Measurements from ENCODE around the gene CUL3. TPM values are rescaled to one million over a fixed set of nuclear protein-coding genes. Genes with fewer than 3 reads are reported as not detected.

CUL3 gene
- total RNA-seq, 1 donor from 2014 or later = 95.5 TPM

DNA sequence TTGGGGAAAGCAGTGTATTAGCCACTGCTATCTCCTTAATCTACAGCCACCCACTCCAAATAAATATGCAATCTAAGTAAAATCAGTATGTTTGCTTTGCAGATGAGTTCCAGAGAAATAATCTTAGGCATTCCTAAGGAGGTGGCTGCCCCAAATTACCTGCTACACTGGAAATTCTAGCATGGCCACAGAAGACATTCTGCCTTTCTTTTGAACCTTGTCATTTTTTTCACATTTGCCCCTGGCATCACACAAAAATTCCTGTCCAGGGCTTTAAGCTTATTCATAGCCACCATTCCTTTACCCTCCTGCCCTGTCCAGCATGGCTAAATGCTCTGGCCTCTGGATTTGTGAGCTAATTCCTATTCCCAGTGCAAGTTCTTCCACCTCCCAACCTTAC lies 146.4 kb downstream of the CUL3 start:
- TF ChIP-seq CTCF (IDR thresholded peaks at IDR 0.05; ENCODE audit: insufficient read depth, low read depth, low read length) (no peak), EZH2 (IDR thresholded peaks at IDR 0.05; ENCODE audit: insufficient read depth, low read length) (no peak)
- Histone ChIP-seq H3K4me1 (ENCODE audit: insufficient read depth, low read length) (peaks cover 2% of the 10 kb centered on the region), H3K36me3 (ENCODE audit: insufficient read depth, low read length) (no peaks in the 10 kb centered on the region), H3K4me3 (ENCODE audit: insufficient read depth, low read depth, low read length) (no peak overlapping the region), H3K27ac (ENCODE audit: low read depth, low read length) (no peak overlapping the region), H3K27me3 (ENCODE audit: insufficient read depth, low read length) (no peaks in the 10 kb centered on the region), H3K79me2 (ENCODE audit: insufficient read depth, low read length) (no peaks in the 10 kb centered on the region), H3K9ac (ENCODE audit: low read length) (no peak overlapping the region), H4K20me1 (ENCODE audit: insufficient read depth, low read length) (no peaks in the 10 kb centered on the region), H3K4me2 (ENCODE audit: low read length) (no peak overlapping the region), H2AFZ (ENCODE audit: low read depth, low read length) (no peak overlapping the region), H3K9me3 (ENCODE audit: insufficient read depth, low read depth, low read length) (no peaks in the 10 kb centered on the region)
- Mint-ChIP-seq H3K27me3 (ENCODE audit: low read depth, unreplicated experiment) (no peaks in the 10 kb centered on the region), H3K36me3 (ENCODE audit: low read depth, unreplicated experiment) (no peaks in the 10 kb centered on the region), H3K4me1 (ENCODE audit: low read depth, unreplicated experiment) (no peaks in the 10 kb centered on the region), H3K4me3 (ENCODE audit: unreplicated experiment) (no peak overlapping the region), H3K27ac (ENCODE audit: unreplicated experiment) (no peak overlapping the region), H3K9me3 (ENCODE audit: unreplicated experiment) (peaks cover 4% of the 10 kb centered on the region)
- FAIRE-seq (no peak), DNase-seq (ENCODE audit: low read depth) (no peak)

DNA sequence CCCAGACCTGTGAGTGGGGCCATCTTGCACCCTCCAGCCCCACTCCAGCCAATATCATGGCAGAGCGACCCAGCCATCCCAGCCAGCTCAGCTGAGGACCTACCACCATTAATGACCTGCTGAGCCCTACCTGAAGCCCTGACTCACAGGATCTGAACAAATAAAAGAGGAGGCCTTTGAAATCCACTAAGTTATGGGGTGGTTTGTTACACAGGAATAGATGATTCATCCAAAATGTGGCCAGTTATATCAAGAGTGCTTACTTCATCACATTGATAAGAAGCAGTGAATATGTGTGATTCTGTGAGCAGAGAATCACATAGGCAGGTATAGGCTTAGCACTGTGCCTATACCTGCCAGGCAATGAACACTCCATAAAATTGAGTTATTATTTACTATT lies 148.5 kb downstream of the CUL3 start:
- DNase-seq (ENCODE audit: low read depth) (peak; percentile 57), FAIRE-seq (no peak)
- H3K4me1 ChIP-seq (ENCODE audit: insufficient read depth, low read length) = no peaks in the 10 kb centered on the region
- Mint-ChIP-seq H3K9me3 (ENCODE audit: unreplicated experiment) (peaks cover 6% of the 10 kb centered on the region), H3K27me3 (ENCODE audit: low read depth, unreplicated experiment) (no peaks in the 10 kb centered on the region), H3K27ac (ENCODE audit: unreplicated experiment) (no peak overlapping the region), H3K36me3 (ENCODE audit: low read depth, unreplicated experiment) (no peaks in the 10 kb centered on the region), H3K4me1 (ENCODE audit: low read depth, unreplicated experiment) (no peaks in the 10 kb centered on the region), H3K4me3 (ENCODE audit: unreplicated experiment) (no peak overlapping the region)
- no peaks in the 10 kb centered on the region for H3K79me2 ChIP-seq (ENCODE audit: insufficient read depth, low read length)
- no peaks in the 10 kb centered on the region for H3K9me3 ChIP-seq (ENCODE audit: insufficient read depth, low read depth, low read length)
- no peaks in the 10 kb centered on the region for H3K27me3 ChIP-seq (ENCODE audit: insufficient read depth, low read length)
- no peaks in the 10 kb centered on the region for H4K20me1 ChIP-seq (ENCODE audit: insufficient read depth, low read length)
- H2AFZ ChIP-seq (ENCODE audit: low read depth, low read length) = no peak overlapping the region
- no peak overlapping the region for H3K27ac ChIP-seq (ENCODE audit: low read depth, low read length)
- no peaks in the 10 kb centered on the region for H3K36me3 ChIP-seq (ENCODE audit: insufficient read depth, low read length)
- H3K4me2 ChIP-seq (ENCODE audit: low read length) = no peak overlapping the region
- TF ChIP-seq CTCF (IDR thresholded peaks at IDR 0.05; ENCODE audit: insufficient read depth, low read depth, low read length) (no peak), EZH2 (IDR thresholded peaks at IDR 0.05; ENCODE audit: insufficient read depth, low read length) (no peak)
- no peak overlapping the region for H3K4me3 ChIP-seq (ENCODE audit: insufficient read depth, low read depth, low read length)
- no peak overlapping the region for H3K9ac ChIP-seq (ENCODE audit: low read length)

GRCh38 chr2:224434618-224435017 lies 150.5 kb downstream of the CUL3 start:
- H3K9ac ChIP-seq (ENCODE audit: low read length) = no peak overlapping the region
- Mint-ChIP-seq H3K27ac (ENCODE audit: unreplicated experiment) (no peak overlapping the region), H3K9me3 (ENCODE audit: unreplicated experiment) (peaks cover 10% of the 10 kb centered on the region), H3K36me3 (ENCODE audit: low read depth, unreplicated experiment) (peaks cover 2% of the 10 kb centered on the region), H3K4me3 (ENCODE audit: unreplicated experiment) (no peak overlapping the region), H3K27me3 (ENCODE audit: low read depth, unreplicated experiment) (no peaks in the 10 kb centered on the region), H3K4me1 (ENCODE audit: low read depth, unreplicated experiment) (no peaks in the 10 kb centered on the region)
- H2AFZ ChIP-seq (ENCODE audit: low read depth, low read length) = no peak overlapping the region
- H3K4me2 ChIP-seq (ENCODE audit: low read length) = no peak overlapping the region
- FAIRE-seq (no peak), DNase-seq (ENCODE audit: low read depth) (no peak)
- no peaks in the 10 kb centered on the region for H3K27me3 ChIP-seq (ENCODE audit: insufficient read depth, low read length)
- H3K4me1 ChIP-seq (ENCODE audit: insufficient read depth, low read length) = no peaks in the 10 kb centered on the region
- no peak overlapping the region for H3K4me3 ChIP-seq (ENCODE audit: insufficient read depth, low read depth, low read length)
- no peaks in the 10 kb centered on the region for H4K20me1 ChIP-seq (ENCODE audit: insufficient read depth, low read length)
- H3K27ac ChIP-seq (ENCODE audit: low read depth, low read length) = no peak overlapping the region
- no peaks in the 10 kb centered on the region for H3K9me3 ChIP-seq (ENCODE audit: insufficient read depth, low read depth, low read length)
- H3K36me3 ChIP-seq (ENCODE audit: insufficient read depth, low read length) = no peaks in the 10 kb centered on the region
- H3K79me2 ChIP-seq (ENCODE audit: insufficient read depth, low read length) = no peaks in the 10 kb centered on the region
- TF ChIP-seq EZH2 (IDR thresholded peaks at IDR 0.05; ENCODE audit: insufficient read depth, low read length) (no peak), CTCF (IDR thresholded peaks at IDR 0.05; ENCODE audit: insufficient read depth, low read depth, low read length) (no peak)

All from astrocyte (in vitro differentiated cells and primary cell).